ENCODE data around the gene AMN. TPM values are rescaled to one million over a fixed set of nuclear protein-coding genes. Genes with fewer than 3 reads are reported as not detected.

AMN gene
- polyA plus RNA-seq, 1 of the 3 experiments (the other 2 are of a cell fraction), result 0.03 TPM

DNA sequence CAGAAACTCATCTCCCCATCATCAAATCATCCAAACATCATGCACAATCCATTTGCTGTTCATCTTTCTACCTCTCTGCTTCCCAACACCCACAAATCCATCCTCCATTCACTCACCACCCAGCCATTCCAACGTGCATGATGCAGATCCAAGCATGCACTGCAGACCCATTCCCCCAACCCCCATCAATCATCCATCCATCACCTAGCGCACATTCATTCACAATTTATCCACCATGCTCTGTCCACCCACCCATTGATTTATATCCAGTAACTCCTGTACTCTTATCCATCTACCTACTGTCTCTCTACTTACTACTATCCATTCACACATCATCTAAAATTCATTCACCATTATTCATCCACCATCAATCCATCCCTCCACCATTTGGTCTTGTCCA is 4.0 kb upstream of the AMN start:
- no peak for TF ChIP-seq NRF1 (IDR thresholded peaks at IDR 0.05; ENCODE audit: low read depth, low read length)
- no peak for TF ChIP-seq SMC3 (IDR thresholded peaks at IDR 0.05; ENCODE audit: low read depth, low read length)
- TF ChIP-seq FOXM1 (IDR thresholded peaks at IDR 0.05; ENCODE audit: low read depth), result no peak
- no peak for TF ChIP-seq GABPA (IDR thresholded peaks at IDR 0.05; ENCODE audit: low read depth)
- TF ChIP-seq RAD21 (IDR thresholded peaks at IDR 0.05; ENCODE audit: low read length), result no peak
- TF ChIP-seq, protein P1, sequence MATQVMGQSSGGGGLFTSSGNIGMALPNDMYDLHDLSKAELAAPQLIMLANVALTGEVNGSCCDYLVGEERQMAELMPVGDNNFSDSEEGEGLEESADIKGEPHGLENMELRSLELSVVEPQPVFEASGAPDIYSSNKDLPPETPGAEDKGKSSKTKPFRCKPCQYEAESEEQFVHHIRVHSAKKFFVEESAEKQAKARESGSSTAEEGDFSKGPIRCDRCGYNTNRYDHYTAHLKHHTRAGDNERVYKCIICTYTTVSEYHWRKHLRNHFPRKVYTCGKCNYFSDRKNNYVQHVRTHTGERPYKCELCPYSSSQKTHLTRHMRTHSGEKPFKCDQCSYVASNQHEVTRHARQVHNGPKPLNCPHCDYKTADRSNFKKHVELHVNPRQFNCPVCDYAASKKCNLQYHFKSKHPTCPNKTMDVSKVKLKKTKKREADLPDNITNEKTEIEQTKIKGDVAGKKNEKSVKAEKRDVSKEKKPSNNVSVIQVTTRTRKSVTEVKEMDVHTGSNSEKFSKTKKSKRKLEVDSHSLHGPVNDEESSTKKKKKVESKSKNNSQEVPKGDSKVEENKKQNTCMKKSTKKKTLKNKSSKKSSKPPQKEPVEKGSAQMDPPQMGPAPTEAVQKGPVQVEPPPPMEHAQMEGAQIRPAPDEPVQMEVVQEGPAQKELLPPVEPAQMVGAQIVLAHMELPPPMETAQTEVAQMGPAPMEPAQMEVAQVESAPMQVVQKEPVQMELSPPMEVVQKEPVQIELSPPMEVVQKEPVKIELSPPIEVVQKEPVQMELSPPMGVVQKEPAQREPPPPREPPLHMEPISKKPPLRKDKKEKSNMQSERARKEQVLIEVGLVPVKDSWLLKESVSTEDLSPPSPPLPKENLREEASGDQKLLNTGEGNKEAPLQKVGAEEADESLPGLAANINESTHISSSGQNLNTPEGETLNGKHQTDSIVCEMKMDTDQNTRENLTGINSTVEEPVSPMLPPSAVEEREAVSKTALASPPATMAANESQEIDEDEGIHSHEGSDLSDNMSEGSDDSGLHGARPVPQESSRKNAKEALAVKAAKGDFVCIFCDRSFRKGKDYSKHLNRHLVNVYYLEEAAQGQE (IDR thresholded peaks at IDR 0.05; ENCODE audit: low read depth, low read length), result no peak
- TF ChIP-seq, protein P2, sequence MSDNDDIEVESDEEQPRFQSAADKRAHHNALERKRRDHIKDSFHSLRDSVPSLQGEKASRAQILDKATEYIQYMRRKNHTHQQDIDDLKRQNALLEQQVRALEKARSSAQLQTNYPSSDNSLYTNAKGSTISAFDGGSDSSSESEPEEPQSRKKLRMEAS (IDR thresholded peaks at IDR 0.05; ENCODE audit: low read depth), result no peak
- TF ChIP-seq, protein P3, sequence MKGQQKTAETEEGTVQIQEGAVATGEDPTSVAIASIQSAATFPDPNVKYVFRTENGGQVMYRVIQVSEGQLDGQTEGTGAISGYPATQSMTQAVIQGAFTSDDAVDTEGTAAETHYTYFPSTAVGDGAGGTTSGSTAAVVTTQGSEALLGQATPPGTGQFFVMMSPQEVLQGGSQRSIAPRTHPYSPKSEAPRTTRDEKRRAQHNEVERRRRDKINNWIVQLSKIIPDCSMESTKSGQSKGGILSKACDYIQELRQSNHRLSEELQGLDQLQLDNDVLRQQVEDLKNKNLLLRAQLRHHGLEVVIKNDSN (IDR thresholded peaks at IDR 0.05; ENCODE audit: borderline replicate concordance, low read depth), result no peak
- no peak for TF ChIP-seq MEF2A (IDR thresholded peaks at IDR 0.05; ENCODE audit: borderline replicate concordance, low read depth)
- TF ChIP-seq, protein P4, sequence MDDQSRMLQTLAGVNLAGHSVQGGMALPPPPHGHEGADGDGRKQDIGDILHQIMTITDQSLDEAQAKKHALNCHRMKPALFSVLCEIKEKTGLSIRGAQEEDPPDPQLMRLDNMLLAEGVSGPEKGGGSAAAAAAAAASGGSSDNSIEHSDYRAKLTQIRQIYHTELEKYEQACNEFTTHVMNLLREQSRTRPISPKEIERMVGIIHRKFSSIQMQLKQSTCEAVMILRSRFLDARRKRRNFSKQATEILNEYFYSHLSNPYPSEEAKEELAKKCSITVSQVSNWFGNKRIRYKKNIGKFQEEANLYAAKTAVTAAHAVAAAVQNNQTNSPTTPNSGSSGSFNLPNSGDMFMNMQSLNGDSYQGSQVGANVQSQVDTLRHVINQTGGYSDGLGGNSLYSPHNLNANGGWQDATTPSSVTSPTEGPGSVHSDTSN (IDR thresholded peaks at IDR 0.05), result no peak
- no peak for TF ChIP-seq GATA2 (CRISPR knock-in tag; IDR thresholded peaks at IDR 0.05)
- TF ChIP-seq TAF1 (IDR thresholded peaks at IDR 0.05; ENCODE audit: borderline replicate concordance, low read depth, low read length), result no peak
- TF ChIP-seq CHD2 (IDR thresholded peaks at IDR 0.05; ENCODE audit: low read length, partially characterized antibody), result no peak
- TF ChIP-seq, protein P5, sequence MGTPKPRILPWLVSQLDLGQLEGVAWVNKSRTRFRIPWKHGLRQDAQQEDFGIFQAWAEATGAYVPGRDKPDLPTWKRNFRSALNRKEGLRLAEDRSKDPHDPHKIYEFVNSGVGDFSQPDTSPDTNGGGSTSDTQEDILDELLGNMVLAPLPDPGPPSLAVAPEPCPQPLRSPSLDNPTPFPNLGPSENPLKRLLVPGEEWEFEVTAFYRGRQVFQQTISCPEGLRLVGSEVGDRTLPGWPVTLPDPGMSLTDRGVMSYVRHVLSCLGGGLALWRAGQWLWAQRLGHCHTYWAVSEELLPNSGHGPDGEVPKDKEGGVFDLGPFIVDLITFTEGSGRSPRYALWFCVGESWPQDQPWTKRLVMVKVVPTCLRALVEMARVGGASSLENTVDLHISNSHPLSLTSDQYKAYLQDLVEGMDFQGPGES (IDR thresholded peaks at IDR 0.05; ENCODE audit: low read depth, low read length), result no peak
- no peak for TF ChIP-seq MXI1 (IDR thresholded peaks at IDR 0.05; ENCODE audit: low read depth, low read length)
- no peak for TF ChIP-seq TEAD4 (IDR thresholded peaks at IDR 0.05; ENCODE audit: borderline replicate concordance, insufficient read depth)
- TF ChIP-seq RFX5 (IDR thresholded peaks at IDR 0.05; ENCODE audit: low read length), result no peak
- TF ChIP-seq POLR2AphosphoS5 (IDR thresholded peaks at IDR 0.05; ENCODE audit: low read depth, low read length), result no peak
- no peak for TF ChIP-seq EZH2phosphoT487 (IDR thresholded peaks at IDR 0.05; ENCODE audit: borderline replicate concordance, low read depth)
- Histone ChIP-seq H3F3A (replicated peaks; ENCODE audit: insufficient read depth) (no peaks in the 10 kb centered on the region), H4K20me1 (ENCODE audit: insufficient read depth) (no peaks in the 10 kb centered on the region), H3K9me3 (no peaks in the 10 kb centered on the region), H3K4me2 (no peak overlapping the region), H3K27me3 (ENCODE audit: insufficient read depth) (no peaks in the 10 kb centered on the region; the same call in 1 of the 2 replicates), H3K36me3 (replicated peaks in 1 of 2; ENCODE audit: control insufficient read depth in 1 of 2, insufficient read depth in 2 of 2, low read length in 1 of 2) (no peaks in the 10 kb centered on the region), H3K79me2 (ENCODE audit: insufficient read depth) (no peaks in the 10 kb centered on the region), H2AFZ (ENCODE audit: low read depth) (no peak overlapping the region), H3K27ac (ENCODE audit: low read depth in 2 of 2, low read length in 1 of 2) (no peak overlapping the region), H3K9me2 (no peaks in the 10 kb centered on the region), H3K9ac (no peak overlapping the region), H3K4me3 (ENCODE audit: low read depth in 2 of 2, low read length in 1 of 2) (no peak overlapping the region), H3K4me1 (ENCODE audit: control insufficient read depth in 1 of 2, insufficient read depth in 2 of 2, low read depth in 1 of 2, low read length in 1 of 2) (no peaks in the 10 kb centered on the region)
- 50% methylated on average over 2 of the region's 2 CpGs for WGBS (ENCODE audit: low lambda C conversion rate)
- ChIA-PET POLR2A (no interaction called here), CTCF (interaction anchor here (0.9 to 2.9 kb wide), 5 partner anchors 10 to 224 kb away, joined by 3 to 26 read pairs (median 5); no protein-coding TSS in a partner anchor)
- DNase-seq, result no peak
